ENCODE data around the gene PDZD4.

Gene PDZD4

GRCh38 chrX:153782313-153782712 lies 48.0 kb downstream of the PDZD4 start:
- DNase-seq: no peak

GRCh38 chrX:153781428-153782047 lies 48.8 kb downstream of the PDZD4 start:
- no peak for DNase-seq

GRCh38 chrX:153780678-153781427 lies 49.5 kb downstream of the PDZD4 start, which contains the start of gene SRPK3:
Gene SRPK3 (plus strand): TSS chrX:153781041. CDS start chrX:153781087, 46 bp downstream.
- no peak for DNase-seq

- DNase-seq: peak; percentile 8
Measured at GRCh38 chrX:153779891-153780677, 50.3 kb downstream of the PDZD4 start.

GRCh38 chrX:153778684-153779101 lies 51.7 kb downstream of the PDZD4 start:
- peak; percentile 17 for DNase-seq

- DNase-seq: no peak
Measured at GRCh38 chrX:153778181-153778580, 52.2 kb downstream of the PDZD4 start.

- no peak for DNase-seq
Measured at GRCh38 chrX:153777261-153778090, 52.9 kb downstream of the PDZD4 start.

GRCh38 chrX:153776611-153777045 lies 53.7 kb downstream of the PDZD4 start:
- DNase-seq: no peak

- no peak for DNase-seq
Measured at GRCh38 chrX:153776120-153776599, 54.2 kb downstream of the PDZD4 start.

GRCh38 chrX:153775293-153776119 lies 54.8 kb downstream of the PDZD4 start:
- no peak for DNase-seq

GRCh38 chrX:153774576-153775292 lies 55.6 kb downstream of the PDZD4 start:
- no peak for DNase-seq

GRCh38 chrX:153773741-153774575 lies 56.4 kb downstream of the PDZD4 start:
- DNase-seq: no peak

GRCh38 chrX:153773218-153773611 lies 57.1 kb downstream of the PDZD4 start:
- DNase-seq: no peak

- DNase-seq: no peak
Measured at GRCh38 chrX:153772316-153773217, 57.8 kb downstream of the PDZD4 start.

GRCh38 chrX:153771415-153772315 lies 58.7 kb downstream of the PDZD4 start:
- DNase-seq: no peak

GRCh38 chrX:153770601-153771414 lies 59.5 kb downstream of the PDZD4 start:
- no peak for DNase-seq
